ENCODE results near the gene DENND4A. TPM values are rescaled to one million over a fixed set of nuclear protein-coding genes. Genes with fewer than 3 reads are reported as not detected.

The DENND4A gene
- total and polyA plus RNA-seq, 2 donors (not counting 1 experiment from before 2014, with no cell fraction given) = 24.4 to 103 TPM

DNA sequence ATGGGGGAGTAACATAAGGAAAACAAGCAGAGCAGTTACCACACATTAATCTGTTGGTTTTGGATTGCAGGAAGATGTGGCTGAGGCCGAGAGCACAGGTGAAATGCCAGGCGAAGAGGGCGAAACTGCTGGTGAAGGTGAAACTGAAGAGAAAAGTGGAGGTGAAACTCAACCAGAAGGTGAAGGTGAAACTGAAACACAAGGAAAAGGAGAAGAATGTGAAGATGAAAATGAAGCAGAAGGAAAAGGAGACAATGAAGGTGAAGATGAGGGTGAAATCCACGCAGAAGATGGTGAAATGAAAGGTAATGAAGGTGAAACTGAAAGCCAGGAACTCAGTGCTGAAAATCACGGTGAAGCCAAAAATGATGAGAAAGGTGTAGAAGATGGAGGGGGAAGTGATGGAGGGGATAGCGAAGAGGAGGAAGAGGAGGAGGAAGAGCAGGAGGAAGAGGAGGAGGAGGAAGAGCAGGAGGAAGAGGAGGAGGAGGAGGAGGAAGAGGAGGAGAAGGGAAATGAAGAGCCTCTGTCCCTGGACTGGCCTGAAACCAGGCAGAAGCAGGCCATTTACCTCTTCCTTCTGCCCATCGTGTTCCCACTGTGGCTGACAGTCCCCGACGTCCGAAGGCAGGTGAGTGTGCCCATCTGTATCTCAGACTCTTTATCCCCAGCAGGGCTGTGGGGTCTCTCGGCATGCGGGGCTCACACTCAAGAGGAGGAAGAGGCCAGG, 141.6 kb downstream of the DENND4A start:
- intact Hi-C loops (cut with micrococcal nuclease) = no loop called here
- CTCF ChIA-PET = interaction anchor here (1.3 kb wide), 1 partner anchor 206 kb away, joined by 5 read pairs; no protein-coding TSS in a partner anchor
- Histone ChIP-seq H3K9ac (ENCODE audit: low read length) (no peak overlapping the region), H3K4me1 (ENCODE audit: control insufficient read depth in 2 of 2, insufficient read depth in 2 of 2, low read length in 2 of 2) (peaks cover 0 to 4% of the 10 kb centered on the region in 2 donors), H4K20me1 (ENCODE audit: control insufficient read depth, insufficient read depth, low read length, poor library complexity, severe bottlenecking) (no peaks in the 10 kb centered on the region), H2AFZ (ENCODE audit: insufficient read depth, low read depth, low read length, poor library complexity, severe bottlenecking) (no peak overlapping the region), H3K36me3 (replicated peaks in 1 of 2; ENCODE audit: control extremely low read depth in 1 of 2, control insufficient read depth in 1 of 2, extremely low read depth in 1 of 2, insufficient read depth in 2 of 2, low read length in 1 of 2) (peaks cover 0 to 36% of the 10 kb centered on the region in 2 experiments), H3K27ac (ENCODE audit: low read length in 2 of 2) (peak overlapping the region in 1 of 2 donors; percentile 37), H3K27me3 (replicated peaks in 1 of 4; ENCODE audit: control extremely low read depth in 1 of 4, control insufficient read depth in 3 of 4, insufficient read depth in 4 of 4, low read length in 3 of 4) (no peaks in the 10 kb centered on the region), H3K9me3 (ENCODE audit: control extremely low read depth in 1 of 3, control insufficient read depth in 2 of 3, insufficient read depth in 1 of 3, low read length in 2 of 3) (no peaks in the 10 kb centered on the region), H3K79me2 (ENCODE audit: control insufficient read depth, insufficient read depth, low read length) (no peaks in the 10 kb centered on the region), H3K4me3 (ENCODE audit: control extremely low read depth in 1 of 5, extremely low read depth in 1 of 5, insufficient read depth in 1 of 5, low read depth in 2 of 5, low read length in 4 of 5) (no peak overlapping the region), H3K4me2 (replicated peaks; ENCODE audit: low read depth, low read length, poor library complexity, severe bottlenecking) (no peak overlapping the region)
- H3K4me1 Mint-ChIP-seq = peaks cover 11% of the 10 kb centered on the region
- POLR2A ChIA-PET = interaction anchor here (0.6 kb wide), 1 partner anchor 168 kb away, joined by 3 read pairs; no protein-coding TSS in a partner anchor
- DNase-seq = no peak
- no peak for ATAC-seq (ENCODE audit: low read depth)
- H3K4me3 Mint-ChIP-seq = no peak overlapping the region
- no peaks in the 10 kb centered on the region for H3K27me3 Mint-ChIP-seq
- H3K9me3 Mint-ChIP-seq (ENCODE audit: insufficient read depth) = no peaks in the 10 kb centered on the region
- H3K27ac Mint-ChIP-seq = peak overlapping the region; percentile 54
- TF ChIP-seq CTCF (IDR thresholded peaks at IDR 0.05) (no peak), EZH2 (IDR thresholded peaks at IDR 0.05; ENCODE audit: borderline replicate concordance, insufficient read depth, low read depth, low read length, poor library complexity, severe bottlenecking) (no peak)
- WGBS (ENCODE audit: insufficient coverage) = 91% methylated on average over 12 of the region's 12 CpGs

GRCh38 chr15:65646486-65646885, 145.6 kb downstream of the DENND4A start:
- intact Hi-C loops (cut with micrococcal nuclease) = no loop called here
- WGBS (ENCODE audit: insufficient coverage) = 100% methylated on average over 2 of the region's 4 CpGs

More at GRCh38 chr15:65646486-65646885, 145.6 kb downstream of the DENND4A start:
- Mint-ChIP-seq H3K4me1 (peaks cover 11% of the 10 kb centered on the region), H3K27me3 (no peaks in the 10 kb centered on the region), H3K27ac (no peak overlapping the region), H3K4me3 (no peak overlapping the region), H3K9me3 (ENCODE audit: insufficient read depth) (no peaks in the 10 kb centered on the region)
- ATAC-seq (ENCODE audit: low read depth) (no peak), DNase-seq (no peak)
- ChIA-PET CTCF (interaction anchor here (1.2 kb wide), 1 partner anchor 223 kb away, joined by 4 read pairs; the partner anchor contains the start of gene RAB11A), POLR2A (no interaction called here)
- TF ChIP-seq CTCF (IDR thresholded peaks at IDR 0.05) (no peak), EZH2 (IDR thresholded peaks at IDR 0.05; ENCODE audit: borderline replicate concordance, insufficient read depth, low read depth, low read length, poor library complexity, severe bottlenecking) (no peak)
- Histone ChIP-seq H3K4me2 (replicated peaks; ENCODE audit: low read depth, low read length, poor library complexity, severe bottlenecking) (no peak overlapping the region), H3K9me3 (ENCODE audit: control extremely low read depth in 1 of 3, control insufficient read depth in 2 of 3, insufficient read depth in 1 of 3, low read length in 2 of 3) (no peaks in the 10 kb centered on the region), H4K20me1 (ENCODE audit: control insufficient read depth, insufficient read depth, low read length, poor library complexity, severe bottlenecking) (no peaks in the 10 kb centered on the region), H2AFZ (ENCODE audit: insufficient read depth, low read depth, low read length, poor library complexity, severe bottlenecking) (no peak overlapping the region), H3K27ac (ENCODE audit: low read length in 2 of 2) (no peak overlapping the region), H3K9ac (ENCODE audit: low read length) (no peak overlapping the region), H3K4me1 (ENCODE audit: control insufficient read depth in 2 of 2, insufficient read depth in 2 of 2, low read length in 2 of 2) (peaks cover 0 to 4% of the 10 kb centered on the region in 2 donors), H3K4me3 (ENCODE audit: control extremely low read depth in 1 of 5, extremely low read depth in 1 of 5, insufficient read depth in 1 of 5, low read depth in 2 of 5, low read length in 4 of 5) (no peak overlapping the region), H3K27me3 (replicated peaks in 1 of 4; ENCODE audit: control extremely low read depth in 1 of 4, control insufficient read depth in 3 of 4, insufficient read depth in 4 of 4, low read length in 3 of 4) (no peaks in the 10 kb centered on the region), H3K36me3 (replicated peaks in 1 of 2; ENCODE audit: control extremely low read depth in 1 of 2, control insufficient read depth in 1 of 2, extremely low read depth in 1 of 2, insufficient read depth in 2 of 2, low read length in 1 of 2) (peaks cover 0 to 15% of the 10 kb centered on the region in 2 experiments), H3K79me2 (ENCODE audit: control insufficient read depth, insufficient read depth, low read length) (no peaks in the 10 kb centered on the region)
